NK-92 (cell line): Measurements from ENCODE around the gene OR2A1.
"Not testable (repeated sequence)": the region's sequence is repeated elsewhere in the genome, so short reads cannot be mapped to it uniquely, and the experiment has no call there.

ENCODE experiments used
- DNase-seq: peaks from one replicate; lab custom pipeline; 2025; ENCODE audit not compliant: unreplicated experiment; lab: John Stamatoyannopoulos, UW

OR2A1 gene

DNA sequence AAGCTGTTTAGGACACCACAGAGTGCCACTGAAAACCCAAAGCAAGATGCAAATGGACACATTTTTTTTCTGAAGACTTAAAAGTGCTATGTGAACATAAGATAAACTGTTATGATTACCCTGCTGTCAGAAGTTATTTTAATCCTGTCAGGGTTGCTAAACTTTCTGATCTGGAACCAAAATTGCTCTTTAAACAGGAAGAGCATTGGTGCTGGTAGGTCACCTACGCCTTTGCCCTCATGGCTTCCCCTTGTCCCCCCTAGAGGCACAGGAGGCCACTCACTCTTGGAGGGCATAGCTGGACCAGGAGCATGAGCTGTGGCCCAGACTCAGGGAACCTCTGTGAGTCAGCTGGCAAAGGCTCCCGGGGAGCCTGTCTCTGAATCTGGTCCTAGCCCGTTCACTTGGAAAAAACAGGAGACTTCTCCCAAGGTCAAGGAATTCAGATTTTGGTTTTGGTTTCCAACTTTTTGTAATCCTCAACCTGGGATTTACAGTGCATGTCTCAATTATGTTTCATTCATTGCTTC, 9.5 kb downstream of the OR2A1 start:
- not testable (repeated sequence) for DNase-seq

DNA sequence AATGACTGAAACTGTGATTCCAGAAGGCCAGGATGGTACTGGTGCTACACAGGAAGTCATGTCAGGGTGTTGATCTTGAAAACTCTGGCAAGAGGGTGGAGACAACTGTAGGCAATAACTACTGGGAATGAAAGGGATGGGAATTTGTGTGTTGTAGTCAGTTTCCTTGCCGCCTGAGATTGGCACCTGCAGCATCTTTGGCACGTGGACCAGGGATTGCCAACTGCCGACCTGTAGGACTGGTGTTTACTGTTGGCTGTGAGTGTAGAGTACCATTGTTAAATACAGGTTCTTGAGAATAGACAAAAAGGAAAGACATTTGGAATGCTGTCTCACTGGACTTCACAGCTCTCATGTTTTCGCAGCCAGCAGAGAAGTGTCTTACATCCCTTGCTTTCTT, 11.1 kb downstream of the OR2A1 start:
- not testable (repeated sequence) for DNase-seq

DNA sequence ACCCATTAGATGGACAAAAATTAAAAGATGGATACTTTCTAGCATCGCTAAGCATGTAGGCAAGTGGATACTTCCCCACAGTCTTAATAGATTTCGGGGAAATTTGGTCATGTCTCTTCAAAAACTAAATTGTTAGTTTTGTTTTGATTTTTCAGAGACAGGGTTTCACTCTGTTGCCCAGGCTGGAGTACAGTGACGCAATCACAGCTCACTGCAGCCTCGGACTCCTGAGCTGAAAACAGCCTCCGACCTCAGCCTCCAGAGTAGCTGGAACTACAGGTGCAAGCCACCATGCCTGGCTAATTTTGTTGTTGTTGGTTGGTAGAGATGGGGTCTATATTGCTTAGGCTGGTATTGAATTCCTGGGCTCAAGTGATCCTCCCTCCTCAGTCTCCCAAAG, 13.6 kb downstream of the OR2A1 start:
- not testable (repeated sequence) for DNase-seq

- not testable (repeated sequence) for DNase-seq
These were observed 17.8 kb downstream of the OR2A1 start for GRCh38 chr7:144330044-144330443.

DNA sequence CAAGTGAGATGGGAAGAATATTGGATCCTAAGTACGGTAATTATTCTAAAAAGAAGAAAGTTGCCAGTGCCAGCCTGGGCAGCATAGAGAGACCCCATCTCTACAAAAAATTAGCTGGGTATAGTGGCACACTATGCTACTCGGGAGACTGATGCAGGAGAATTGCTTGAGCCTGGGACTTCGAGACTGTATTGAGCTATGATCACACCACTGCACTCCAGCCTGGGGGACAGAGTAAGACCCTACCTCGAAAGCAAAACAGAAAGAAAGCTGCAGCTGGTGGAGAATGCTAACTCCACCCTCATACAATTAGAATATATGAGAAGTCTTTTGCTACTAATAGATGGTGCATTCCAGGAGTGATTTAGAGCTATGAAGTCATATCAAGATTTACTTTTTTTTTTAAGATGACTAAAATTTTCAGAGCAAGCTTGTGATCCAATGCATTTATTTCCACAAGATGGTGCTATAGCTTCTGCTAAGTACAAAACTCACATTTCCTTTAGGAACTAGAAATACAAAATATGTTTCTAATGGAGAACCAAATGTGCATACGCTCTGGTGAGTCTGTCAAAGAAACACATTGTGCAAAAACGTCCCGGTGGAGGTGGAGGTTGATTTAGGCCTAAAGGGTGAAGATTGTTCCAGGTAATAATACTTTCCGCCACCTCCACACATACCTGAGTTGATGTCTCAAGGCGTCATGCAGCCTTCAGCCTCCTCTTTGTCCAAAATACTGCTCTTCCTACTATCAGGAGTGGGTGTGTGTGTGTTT, 19.2 kb downstream of the OR2A1 start:
- DNase-seq: not testable (repeated sequence)

DNA sequence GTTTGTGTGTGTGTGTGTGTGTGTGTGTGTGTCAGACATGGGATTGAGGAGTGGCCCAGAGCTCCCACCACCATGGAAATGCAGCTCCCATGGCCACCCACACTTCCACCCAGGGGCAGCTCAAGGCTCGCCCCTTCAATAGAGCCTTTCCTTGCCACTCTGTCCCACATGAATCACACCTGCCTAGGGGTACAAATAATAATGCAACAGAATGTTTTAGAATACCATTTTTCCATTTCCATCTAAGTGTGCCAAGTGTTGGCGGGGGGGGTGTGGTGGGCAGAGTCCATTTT, 19.7 kb downstream of the OR2A1 start:
- DNase-seq: not testable (repeated sequence)

GRCh38 chr7:144348625-144349024, 36.4 kb downstream of the OR2A1 start:
- not testable (repeated sequence) for DNase-seq

DNA sequence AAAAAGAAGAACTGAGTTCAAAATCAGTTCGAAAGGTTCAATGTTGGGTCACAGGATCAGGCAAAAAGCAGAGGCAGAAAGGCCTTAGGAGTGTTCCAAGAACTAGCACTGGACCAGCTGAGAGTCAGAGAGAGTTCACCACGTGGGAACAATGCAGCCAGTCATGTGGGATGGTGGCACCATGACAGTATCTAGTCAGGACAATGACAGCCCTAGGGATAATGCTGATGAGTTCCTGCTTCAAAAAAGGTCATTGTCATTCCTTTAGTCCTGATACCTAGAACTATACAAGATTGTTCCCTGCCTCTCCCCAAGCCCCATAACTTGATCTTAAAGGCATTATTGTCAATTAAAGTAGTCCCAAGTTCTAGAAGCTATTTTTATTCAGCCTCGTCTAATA, 39.4 kb downstream of the OR2A1 start:
- DNase-seq: not testable (repeated sequence)

GRCh38 chr7:144355176-144355822, 43.1 kb downstream of the OR2A1 start, which contains the start of gene ARHGEF5:
Gene ARHGEF5, plus strand, starts transcription at chr7:144355402. Its CDS starts 7,268 bp downstream, at chr7:144362670.
- not testable (repeated sequence) for DNase-seq

GRCh38 chr7:144356185-144356584, 44.0 kb downstream of the OR2A1 start:
- not testable (repeated sequence) for DNase-seq

DNA sequence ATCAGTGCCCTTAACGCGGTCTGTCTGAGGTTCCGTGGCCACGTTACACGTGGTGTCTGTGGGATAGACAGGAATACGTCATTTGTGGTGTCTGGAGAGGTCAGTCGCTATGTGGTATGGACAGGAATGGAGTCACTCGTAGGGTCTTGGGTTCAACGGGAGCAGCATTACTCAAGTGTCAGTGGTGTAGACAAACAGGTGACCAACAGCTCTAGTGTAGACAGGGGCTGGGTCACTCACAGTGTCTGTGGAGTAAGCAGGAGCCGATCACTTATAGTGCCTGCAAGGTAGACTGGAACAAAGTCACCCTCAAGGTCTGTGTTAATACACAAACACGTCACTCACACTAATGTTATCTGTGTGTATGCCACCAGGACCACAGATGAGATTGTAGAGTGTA, 44.6 kb downstream of the OR2A1 start:
- DNase-seq: not testable (repeated sequence)

DNA sequence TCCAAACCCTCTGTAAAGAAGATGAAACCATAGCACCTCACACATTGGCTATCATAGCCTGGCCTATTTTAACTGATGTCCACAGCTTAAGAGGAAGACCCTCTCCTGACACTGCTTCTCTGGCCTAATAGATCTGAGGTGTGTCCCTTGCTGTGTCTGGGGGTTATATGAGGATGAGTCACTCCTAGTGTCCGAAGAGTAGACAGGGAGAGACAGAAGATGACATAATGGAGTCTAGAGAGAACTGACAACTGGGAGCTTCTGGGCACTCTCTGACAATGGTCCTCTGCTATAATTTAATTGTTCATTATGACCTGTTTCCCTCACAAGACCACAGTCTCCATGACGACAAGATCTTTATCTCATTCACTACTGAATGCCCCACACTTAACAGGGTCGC, 49.8 kb downstream of the OR2A1 start:
- not testable (repeated sequence) for DNase-seq

- not testable (repeated sequence) for DNase-seq
These were observed 53.3 kb downstream of the OR2A1 start for GRCh38 chr7:144365523-144365922.

DNA sequence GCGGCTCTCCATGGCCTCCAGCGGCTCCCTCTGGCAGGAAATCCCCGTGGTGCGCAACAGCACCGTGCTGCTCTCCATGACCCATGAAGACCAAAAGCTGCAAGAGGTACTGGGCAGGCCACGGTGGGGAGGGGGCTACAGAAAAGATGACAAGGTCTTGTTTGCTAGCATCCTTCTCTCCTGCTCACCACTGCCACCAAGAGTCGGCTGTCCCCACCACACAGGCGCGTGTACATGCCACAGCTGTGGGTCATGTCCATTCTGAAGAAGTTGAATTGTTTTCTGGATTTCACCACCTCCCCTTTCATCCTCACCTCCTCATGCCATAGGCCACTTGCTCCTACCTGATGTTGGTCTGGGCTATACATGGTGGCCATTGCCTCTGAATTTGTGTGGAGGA, 55.0 kb downstream of the OR2A1 start:
- DNase-seq: not testable (repeated sequence)

GRCh38 chr7:144369221-144369620, 57.0 kb downstream of the OR2A1 start:
- not testable (repeated sequence) for DNase-seq
